Activated T-helper 1 cell treated with anti-CD3 and anti-CD28 coated beads, Interleukin-2, amount 50 U/mL, for 16 hours (primary cell): ENCODE measurements around the gene SLC22A2.

Experiments used
- DNase-seq, 2 donors: peaks; one replicate each; pipeline ENCODE4 v3.0.0-alpha.2; 2020; ENCODE audit warnings: low read depth in 1 of 2, low spot score in 1 of 2

The SLC22A2 gene

DNA sequence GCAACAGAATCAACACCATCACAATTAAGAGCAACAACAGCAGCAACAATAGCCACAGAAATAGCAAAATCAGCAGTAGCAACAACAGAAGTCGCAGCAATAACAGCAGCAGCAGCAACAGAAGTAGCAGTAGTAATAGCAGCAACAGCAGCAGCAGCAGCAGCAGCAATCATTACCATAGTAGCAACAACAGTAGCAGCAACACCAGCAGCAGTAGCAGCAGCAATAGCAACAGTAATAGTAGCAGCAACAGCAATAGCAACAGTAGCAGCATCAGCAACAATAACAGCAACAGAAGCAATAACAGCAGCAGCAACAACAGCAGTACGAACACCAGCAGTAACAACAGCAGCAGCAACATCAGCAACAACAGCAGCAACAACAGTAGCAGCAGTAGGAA lies 39.8 kb downstream of the SLC22A2 start:
- no peak for DNase-seq

DNA sequence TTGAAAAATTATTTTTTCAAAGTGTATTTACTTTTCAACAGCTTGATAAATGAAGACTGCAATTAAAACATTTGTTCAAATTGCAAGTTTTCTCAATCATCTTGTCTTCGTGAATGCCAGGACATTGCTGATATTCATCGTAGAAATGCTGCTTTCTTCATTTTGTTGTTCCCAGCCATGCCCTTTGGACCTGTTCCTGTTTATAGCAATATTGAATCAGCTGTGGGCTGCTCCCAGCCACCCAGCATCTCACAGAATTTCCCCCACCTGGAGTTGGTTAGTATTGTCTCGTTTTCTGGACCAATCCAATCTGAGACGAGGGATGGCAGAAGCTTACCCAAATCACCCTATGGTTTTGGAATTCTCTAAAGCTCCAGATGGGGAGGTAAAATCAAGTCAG lies 40.8 kb downstream of the SLC22A2 start:
- no peak for DNase-seq

DNA sequence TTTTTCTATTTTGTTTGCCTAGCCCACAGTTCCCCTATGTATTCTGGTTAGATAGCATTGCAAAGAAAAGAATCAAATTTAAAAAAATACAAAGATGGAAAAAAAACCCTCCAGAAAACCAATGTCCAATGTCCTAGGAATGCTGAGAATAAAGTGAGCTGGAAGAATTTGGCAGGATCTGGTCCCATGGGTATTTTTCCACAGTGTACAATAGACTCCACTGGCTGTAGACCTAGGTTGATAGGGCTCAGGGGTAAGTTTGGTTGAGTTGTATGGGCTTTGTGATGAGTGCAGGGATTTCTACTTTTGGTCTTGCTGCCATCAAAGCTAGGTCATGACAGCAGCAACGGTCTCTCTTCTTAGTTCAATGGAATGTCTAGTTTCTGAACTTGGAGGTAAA lies 41.5 kb downstream of the SLC22A2 start:
- DNase-seq, result no peak

DNA sequence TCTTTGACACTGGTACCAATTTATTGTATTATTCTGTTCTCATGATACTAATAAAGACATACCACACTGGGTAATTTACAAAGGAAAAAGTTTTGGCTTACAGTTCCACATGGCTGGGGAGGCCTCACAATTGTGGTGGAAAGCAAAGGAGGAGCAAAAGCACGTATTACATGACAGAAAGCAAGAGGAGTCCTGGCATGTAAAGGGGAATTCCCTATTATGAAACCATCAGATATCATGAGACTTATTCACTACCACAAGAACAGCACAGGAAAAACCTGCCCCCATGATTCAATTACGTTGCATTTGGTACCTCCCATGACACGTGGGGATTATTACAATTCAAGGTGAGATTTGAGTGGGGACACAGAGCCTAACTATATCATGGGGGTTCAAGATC lies 43.4 kb downstream of the SLC22A2 start:
- DNase-seq, result no peak

DNA sequence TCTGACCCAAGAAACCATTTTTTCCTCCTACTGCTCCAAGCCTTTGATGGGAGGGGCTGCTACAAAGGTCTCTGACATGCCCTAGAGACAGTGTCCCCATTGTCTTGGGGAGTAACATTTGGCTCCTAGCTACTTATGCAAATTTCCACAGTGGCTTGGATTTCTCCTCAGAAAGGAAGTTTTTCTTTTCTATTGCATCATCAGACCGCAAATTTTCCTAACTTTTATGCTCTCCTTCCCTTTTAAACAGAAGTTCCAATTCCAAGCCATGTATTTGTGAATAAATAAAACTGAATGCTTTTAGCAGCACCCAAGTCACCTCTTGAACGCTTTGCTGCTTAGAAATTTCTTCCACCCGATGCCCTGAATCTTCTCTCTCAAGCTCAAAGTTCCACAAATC lies 51.0 kb downstream of the SLC22A2 start:
- DNase-seq, result no peak

DNA sequence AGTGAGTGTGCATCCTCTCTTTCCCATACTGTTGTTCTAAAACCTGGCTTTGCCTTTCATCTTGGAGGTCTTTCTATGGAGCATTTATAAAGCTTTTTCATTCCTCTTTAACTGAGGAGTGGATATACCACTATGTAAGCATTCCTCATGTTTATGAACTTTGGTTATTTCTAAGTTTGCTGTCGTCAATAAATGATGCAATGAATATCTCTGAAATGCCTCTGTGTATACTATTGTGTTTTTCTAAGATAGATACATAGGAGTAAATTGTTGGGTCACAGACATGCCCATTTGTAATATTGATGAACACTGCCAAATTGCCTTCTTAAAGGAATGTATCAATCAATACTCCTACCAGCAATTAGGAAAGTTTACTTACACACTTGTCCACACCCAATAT lies 53.9 kb downstream of the SLC22A2 start:
- DNase-seq, result no peak

DNA sequence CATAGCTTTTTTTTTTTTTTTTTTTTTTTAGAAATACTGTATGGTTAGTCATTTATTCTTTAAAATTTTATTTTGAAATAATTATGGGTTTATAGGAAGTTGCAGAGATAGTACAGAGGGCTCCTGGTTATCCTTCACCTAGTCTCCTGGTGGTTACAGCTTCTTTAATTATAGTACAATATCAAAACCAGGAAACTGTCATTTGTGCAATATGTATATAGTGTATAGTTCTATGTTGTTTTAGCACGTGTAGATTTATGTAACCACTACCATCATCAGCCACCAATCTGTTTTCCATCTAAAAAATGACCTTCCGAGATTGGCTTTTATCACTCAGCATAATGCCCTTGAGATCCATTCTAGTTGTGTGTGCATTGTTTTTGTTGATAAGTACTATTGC lies 54.7 kb downstream of the SLC22A2 start:
- no peak for DNase-seq

DNA sequence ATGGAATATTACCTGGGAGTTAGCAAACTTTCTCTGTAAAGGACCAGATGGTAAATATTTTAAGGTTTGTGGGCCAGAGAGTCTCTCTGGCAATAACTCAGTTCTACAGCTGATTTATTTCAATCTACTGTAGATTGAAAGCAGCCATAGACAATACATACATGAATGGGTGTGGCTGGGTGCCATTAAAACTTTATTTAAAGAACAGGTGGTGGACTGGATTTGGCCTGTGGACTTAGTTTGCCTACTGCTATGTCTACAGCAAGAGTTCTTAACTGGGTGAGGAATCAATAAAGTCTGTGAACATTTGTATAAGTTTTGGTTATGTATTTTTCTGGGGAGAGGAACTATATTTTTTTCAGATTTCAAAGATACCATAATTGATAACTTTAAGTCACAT lies 55.1 kb downstream of the SLC22A2 start:
- no peak for DNase-seq

DNA sequence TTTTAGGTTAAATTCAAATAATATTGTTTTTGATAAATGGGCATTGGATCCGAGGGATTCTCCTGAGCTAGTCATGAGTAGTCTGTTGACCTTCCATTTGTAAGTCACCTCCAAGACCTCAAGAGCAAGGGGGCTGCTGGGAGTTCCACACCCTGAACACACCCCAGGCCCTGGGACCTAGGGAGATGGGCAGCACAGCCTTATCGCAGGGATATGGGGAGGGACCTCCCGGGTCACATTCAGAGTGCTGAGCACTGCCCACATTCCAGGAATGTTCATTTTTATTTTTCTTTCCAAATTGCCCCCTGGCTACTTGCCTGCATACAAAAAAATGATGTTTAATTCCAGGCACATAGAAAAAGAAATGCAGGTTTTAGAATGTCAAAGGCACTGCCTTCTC lies 55.5 kb downstream of the SLC22A2 start:
- no peak for DNase-seq

DNA sequence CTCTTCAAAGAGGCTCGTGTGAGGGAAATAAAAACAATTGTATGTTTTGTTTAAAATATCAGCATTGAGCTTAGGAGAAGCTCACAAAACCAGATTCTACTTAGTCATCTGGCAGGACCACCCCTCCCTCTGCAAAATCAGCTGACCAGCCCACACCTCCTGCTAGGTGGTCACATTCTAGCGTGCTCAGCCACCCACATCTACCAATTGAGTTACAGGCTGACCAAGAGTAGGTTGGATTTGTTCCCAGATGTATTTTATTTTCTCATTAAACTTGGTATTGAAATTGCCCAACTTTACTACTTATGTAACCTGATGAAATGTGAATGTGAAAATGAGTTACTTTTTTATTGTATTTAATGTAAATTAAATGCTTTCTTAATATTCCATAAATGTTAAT lies 56.2 kb downstream of the SLC22A2 start:
- DNase-seq, result no peak

DNA sequence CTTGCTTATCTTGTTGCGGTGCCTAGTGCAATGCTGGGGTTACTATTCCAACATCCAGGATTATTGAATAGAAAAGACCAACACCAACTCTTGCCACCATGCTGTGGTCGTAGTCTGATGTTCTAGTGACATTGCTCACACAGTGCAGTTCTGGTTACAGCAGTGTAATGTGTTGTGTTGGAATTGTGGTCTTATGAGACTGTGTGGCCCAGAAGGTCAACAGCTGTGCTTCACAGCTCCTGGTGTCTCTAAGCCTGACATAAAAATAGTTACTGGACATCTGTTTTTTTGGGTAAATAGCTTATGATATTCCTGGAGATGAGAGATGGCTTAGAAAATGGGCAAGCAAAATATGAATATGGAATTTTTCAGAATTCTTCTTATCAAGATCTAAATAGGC lies 57.6 kb downstream of the SLC22A2 start:
- no peak for DNase-seq

DNA sequence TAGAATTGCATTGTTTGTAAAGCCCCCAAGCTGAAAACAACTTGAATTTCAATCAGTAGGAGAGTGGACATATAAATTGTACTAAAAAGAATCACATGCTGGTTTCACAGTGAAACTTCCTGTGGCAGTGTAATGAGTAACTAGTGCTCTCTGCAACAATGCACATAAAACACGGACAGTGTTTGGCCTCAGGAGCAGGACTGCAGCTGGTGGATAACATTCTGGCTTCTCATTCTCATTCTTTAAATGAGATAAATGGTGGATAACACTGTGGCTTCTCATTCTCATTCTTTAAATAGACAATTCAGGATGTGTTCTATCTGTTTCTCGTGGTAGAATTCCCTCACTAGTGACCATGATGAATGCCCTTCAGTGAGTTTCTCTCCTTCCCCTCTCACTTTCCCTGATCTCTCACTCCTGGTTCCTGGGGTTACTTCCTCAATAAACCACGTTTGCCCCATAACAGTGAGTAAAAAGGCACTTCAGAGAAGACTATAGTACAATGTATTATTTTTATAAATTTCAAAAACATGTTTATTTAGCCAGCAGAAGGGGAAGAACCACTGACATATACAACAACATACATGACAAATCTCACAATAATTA lies 59.9 kb downstream of the SLC22A2 start:
- DNase-seq, result no peak

DNA sequence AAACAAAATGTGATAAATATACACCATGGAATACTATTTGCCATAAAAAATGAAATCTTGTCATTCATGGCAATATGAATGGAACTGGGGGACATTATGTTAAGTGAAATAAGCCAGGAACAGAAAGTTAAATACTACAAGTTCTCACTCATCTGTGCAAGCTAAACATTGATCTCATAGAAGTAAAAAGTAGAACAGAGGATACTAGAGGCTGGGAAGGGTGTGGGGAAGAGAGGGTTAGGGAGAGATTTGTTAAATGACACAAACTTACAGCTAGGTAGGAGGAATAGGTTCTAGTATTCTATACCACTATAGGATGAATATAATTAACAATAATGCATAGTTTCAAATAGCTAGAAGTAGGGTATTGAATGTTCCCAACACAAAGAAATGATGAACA lies 61.0 kb downstream of the SLC22A2 start:
- no peak for DNase-seq

DNA sequence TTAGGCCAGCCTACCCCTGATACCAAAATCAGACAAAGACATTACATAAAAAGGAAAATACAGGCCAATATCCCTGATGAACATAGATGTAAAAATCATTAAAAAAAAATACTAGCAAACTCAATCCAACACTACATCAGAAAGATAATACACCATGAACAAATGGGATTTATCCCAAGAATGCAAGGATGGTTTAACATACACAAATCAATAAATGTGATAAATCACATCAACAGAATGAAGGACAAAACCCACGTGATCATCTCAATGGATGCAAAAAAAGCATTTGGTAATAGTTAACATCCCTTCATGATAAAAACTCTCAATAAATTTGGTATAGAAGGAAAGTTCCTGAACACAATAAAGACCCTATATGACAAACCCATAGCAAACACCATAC lies 63.8 kb downstream of the SLC22A2 start:
- no peak for DNase-seq

DNA sequence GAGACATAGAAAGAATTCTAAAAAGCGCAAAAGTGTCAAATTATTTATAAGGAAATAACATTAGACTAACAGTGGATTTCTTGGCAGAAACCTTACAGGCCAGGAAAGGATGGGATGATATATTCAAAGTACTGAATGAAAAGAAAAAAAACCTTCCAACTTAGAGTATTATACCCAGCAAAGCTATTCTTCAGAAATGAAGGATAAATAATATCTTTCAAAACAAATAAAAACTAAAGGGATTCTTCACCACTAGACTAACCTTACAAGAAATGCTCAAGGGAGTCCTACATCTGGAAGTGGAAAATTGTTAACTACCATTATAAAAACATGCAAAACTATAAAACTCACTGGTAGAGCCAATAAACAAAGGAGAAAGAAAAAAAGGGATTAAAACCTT lies 65.8 kb downstream of the SLC22A2 start:
- no peak for DNase-seq

DNA sequence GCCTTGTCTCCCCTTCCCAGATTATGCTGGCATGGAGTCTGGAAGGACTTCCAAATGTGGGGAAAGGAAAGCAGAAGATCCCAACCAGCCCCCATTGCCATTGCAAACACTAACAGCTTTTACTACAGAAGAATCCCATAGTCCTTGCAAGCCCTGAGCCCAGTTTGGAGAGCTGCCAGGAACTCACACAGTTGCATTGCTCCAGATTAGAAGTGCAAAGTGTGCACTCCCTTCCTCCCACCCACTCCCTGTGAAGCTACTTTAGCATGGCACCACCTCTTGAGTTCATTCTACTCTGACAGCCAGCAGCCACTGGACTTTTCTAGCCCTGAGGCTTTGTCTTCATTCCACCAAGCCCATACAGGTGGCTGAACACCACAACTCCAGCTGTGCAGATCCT lies 67.6 kb downstream of the SLC22A2 start:
- no peak for DNase-seq

DNA sequence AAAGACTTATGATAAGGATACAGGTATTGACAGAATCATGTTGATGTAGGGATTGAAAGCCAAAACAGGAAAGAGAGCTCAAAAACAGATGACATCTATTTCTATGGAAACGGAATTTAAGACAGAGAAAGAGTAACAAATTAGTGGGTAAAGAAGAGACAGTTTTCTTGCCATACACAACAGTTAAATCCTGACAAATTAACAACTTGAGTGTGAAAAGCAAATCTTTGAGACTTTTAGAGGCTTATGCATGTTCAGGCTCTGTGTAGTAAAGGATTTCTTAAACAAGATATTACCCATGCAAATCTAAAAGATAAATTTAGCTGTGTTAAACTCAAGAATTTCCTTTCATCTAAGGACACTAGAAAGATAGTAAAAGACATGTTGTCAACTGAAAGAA lies 68.5 kb downstream of the SLC22A2 start:
- no peak for DNase-seq

DNA sequence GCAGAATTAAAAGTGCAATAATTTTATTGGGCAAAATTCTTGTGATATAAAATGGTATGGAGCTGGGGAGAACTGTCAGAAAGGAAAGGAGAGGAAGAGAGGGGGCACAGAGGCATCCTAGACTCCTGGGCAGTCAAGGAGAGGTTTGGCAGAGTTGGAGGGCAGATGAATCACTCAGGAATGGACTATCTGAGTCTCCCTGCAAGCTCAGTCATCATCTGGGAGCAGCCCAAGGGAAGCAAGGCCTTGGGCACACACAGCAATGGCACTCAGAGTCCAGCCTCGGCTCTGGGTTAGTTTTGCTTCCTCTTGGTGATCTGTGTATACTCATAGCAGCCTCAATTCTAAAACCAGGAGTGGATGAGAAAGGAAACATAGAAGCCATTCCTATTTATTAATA lies 69.8 kb downstream of the SLC22A2 start:
- no peak for DNase-seq

DNA sequence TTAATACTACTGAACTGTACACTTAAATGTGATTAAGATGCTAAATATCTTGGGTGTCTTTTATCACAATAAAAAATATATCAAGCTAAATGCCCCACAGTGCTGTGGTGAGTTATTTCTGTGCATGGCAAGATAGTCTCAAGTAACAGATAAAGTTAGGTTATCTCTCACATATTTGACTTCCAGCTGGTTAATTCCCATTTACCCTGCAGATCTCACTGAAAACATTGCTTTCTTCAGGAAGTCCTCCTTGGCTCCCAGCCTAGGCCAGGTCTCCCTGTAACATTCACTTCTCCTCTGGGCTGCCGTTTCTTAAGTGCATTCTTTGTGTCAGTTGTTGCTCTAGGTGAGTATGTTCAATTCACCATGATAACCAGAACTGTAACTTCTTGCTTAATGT lies 77.9 kb downstream of the SLC22A2 start:
- no peak for DNase-seq

DNA sequence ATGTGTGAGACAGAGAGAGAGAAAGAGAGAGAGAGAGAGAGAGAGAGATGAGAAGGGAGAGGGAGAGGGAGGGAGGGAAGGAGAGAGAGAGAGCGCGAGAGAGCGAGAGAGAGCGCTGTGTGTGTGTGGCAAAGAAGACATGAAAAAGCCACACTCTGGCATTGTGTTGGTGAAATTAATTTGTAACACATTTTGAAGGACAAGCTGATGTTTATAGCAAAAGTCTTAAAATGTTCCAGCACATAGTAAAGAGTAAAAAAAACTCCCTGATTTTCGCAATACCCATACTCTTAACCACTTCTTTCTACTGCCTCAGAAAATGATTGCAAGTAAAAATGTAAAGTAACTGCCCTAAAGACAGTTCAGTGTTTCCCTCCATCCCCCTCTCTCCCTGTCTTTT lies 80.3 kb downstream of the SLC22A2 start:
- no peak for DNase-seq

DNA sequence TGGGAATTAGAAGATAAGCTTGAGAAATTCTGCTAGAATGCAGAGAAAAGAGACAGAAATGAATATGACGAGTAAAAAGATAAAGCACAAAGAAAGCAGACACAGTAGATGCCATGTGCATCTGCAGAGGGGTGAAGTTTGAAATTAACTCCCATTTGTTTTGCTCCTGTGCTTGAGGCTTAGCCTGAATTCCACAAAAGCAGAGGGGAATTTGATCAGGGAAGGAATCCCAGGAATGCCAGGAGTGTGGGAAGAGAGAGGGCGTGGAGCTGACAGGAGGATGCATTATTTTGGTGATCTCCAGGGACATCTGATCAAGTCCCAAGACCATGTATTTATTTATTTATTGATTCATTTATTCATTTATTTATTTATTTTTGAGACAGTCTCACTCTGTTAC lies 81.4 kb downstream of the SLC22A2 start:
- no peak for DNase-seq

DNA sequence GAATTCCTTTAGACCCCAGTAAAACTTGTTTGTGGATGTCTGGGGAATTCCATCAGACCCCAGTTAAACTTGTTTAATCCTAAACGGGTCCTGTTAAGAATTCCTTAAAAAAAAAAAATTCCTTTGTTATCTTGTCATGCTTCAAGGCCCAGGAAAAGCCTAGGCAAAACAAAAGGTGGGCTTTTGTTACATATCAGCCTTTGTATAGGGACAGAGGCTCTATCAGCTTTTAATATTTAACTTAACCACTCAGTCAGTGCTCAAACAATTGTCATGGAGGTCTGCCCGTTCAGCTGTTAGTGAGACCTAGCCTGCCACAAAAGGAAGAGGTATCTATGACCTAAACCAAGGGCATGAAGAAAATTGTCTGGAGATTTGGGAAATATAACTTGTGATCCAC lies 83.9 kb downstream of the SLC22A2 start:
- no peak for DNase-seq

DNA sequence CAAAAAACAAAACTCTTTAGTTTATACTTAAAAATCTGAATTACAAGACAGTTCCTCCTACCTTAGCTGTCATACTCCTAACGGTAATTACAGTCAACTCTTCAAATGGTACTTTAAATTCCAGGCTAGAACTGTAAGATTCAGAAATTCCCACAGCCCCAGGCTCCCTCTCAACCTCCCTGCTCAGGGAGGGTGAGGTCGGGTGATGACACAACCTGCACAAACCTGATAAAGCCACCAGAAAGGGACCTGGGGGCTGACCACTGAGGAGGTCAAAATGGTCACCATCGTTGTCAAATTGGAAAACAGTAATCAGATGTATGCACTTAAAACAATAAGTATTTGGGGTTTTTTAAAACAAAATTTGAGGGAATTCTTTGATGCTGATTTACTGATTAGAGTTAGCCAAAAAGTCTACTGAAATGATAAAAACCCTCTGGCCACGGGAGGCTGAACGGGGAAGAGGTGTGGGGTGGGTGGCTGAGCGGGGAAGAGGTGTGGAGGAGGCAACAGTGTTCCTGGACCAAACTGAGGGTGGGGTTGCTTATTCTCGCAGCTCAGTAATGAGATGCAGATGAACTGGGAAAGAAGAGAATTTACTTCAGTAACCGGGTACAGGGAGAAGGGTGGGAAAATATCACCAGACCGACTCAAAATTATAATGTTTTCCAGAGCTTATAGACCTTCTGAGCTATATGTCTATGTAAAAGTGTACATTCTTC lies 84.7 kb downstream of the SLC22A2 start:
- no peak for DNase-seq
